ENCODE data around the gene ELAC2. TPM values are rescaled to one million over a fixed set of nuclear protein-coding genes. Genes with fewer than 3 reads are reported as not detected.

The ELAC2 gene
- total RNA-seq, 1 donor from 2014 or later: 54.5 TPM

GRCh38 chr17:13016881-13017654, 759 bp downstream of the ELAC2 start:
- DNase-seq (ENCODE audit: low spot score): no peak

GRCh38 chr17:13014801-13015200, 3.0 kb downstream of the ELAC2 start:
- no peak for DNase-seq (ENCODE audit: low spot score)

GRCh38 chr17:13010959-13011358, 6.9 kb downstream of the ELAC2 start:
- DNase-seq (ENCODE audit: low spot score): no peak

DNA sequence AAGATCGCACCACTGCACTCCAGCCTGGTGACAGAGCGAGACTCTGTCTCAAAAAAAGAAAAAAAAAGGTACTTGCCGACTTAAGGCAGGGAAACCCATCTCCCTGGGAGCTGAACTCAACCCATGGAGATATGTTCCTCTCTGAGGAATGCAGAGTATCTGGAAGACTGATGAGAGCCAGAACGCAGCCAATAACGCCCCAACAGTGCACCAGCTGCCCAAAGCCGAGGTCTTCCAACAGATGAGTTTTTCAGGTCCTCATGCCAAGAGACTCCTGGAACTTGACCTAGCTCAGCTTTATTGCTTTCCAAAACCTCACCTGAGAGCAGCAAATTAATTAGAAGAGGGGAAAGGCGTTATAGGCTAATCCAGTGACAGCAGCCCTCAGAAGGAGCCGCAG, 9.4 kb downstream of the ELAC2 start:
- DNase-seq (ENCODE audit: low spot score): no peak

- DNase-seq (ENCODE audit: low spot score): no peak
Measured at GRCh38 chr17:13005530-13005929, 12.3 kb downstream of the ELAC2 start.

DNA sequence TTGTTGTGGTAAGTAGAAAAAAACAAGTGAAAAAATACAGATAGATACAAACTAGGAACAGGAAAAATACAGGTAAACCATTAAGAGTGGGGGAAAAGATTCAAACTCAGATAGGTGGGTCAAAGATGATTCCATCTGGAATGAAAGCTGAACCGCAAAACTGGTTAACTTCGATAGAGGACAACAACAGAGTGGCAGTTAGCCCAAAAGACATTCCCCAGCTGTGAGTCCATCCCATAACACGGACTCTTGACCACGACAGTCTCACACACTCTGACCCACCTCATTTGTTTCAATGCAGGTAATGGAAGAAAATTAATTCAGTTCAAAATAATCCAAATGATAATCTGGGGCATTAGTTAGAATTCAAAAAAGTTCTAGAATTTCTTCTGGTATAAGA, 13.5 kb downstream of the ELAC2 start:
- no peak for DNase-seq (ENCODE audit: low spot score)

DNA sequence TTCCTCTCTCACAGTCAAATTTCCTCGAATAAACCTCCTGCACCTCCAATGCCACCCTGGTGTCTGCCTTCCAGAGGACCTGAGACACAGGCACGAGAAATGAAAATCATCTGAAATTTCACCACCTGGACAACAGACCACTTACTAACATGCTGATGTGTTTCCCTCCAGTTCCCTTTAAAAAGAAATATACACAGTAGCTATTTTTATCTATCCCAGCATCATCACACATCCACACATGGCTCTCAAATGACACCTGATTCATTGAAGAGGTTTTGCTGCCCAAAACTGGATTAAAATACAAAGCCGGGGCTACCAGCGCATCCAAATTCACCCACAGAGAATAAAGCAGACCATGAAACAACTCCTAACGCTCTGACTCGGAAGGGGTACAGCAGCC, 13.9 kb downstream of the ELAC2 start:
- no peak for DNase-seq (ENCODE audit: low spot score)

DNA sequence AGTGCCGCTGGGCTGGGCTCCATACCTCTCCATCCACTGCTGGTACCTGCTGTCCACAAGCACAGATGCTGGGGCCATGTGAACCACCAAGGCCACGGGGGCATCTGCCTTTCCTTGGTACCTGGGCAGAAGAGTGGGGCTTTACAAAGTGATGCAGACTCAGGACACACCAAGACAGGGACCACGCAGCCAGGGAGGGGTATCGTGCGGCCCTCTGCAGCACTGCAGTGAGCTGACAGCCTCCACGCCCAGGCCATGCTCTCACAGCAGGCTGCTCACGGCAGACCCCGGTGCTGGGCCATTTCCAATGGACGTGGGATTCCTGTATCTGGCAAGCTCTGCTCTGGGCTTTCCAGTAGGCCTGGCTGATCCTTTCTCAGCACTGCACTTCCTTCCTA, 14.4 kb downstream of the ELAC2 start:
- DNase-seq (ENCODE audit: low spot score): no peak

DNA sequence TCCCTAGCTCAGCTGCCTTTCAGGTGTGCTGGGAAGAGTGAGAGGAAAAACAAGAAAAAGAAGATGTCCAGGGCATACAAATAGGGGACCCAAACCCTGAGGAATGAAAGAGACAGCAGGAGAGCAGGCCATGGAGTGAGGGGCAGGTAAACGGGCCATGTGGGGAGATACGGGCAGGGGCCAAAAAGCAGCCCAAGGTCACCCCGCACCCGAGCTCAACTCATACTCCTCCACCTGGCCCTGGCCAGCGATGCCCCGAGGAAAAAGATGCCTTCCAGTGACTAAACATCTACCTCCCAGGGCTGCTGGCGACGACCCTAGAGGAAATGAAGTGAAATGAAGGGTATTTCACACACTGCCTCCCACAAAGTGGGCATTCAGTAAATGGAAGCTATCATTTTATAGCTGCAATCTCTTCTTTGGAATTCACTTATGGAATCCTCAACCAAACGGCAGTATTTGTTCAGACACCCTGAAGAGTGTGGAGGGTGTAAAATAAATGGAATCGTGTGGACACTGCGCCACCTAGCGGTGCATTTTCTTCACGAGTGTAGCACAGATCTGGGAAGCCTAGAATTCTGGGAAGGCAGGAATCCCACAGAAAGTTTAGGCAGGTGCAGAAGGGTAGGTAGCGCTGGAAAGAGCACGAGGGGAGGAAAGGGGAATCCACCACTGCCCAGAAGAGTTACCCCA, 14.9 kb downstream of the ELAC2 start:
- peak; percentile 77 for DNase-seq (ENCODE audit: low spot score)

DNA sequence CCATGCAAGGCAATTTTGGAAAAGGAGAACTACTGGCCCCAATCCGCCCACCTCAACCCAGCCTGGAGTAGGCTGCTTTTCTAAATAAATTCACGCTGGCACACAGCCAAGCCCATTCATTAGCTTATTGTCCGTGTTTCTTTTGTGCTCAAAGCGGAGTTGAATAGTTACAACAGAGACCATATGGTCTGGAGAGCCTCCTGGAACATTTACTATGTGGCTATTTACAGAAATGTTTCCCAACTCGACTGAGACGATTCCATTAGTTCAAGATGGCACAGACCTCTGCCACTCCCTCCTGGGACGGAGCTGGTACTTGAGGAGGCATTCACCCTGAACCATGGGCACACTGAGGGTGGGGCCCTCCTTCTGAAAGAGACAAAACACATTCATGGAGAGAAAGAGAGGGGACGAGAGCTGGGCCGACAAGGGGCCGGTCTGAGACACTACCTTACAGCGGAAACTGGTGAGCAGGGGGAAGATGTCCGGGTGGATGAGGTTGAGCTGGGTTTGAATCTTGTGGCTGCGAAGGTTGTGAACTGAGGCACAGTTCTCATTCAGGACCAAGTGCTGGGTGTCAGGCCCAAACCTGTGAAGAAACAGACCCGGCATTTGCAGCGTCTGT, 15.7 kb downstream of the ELAC2 start:
- DNase-seq (ENCODE audit: low spot score): no peak

DNA sequence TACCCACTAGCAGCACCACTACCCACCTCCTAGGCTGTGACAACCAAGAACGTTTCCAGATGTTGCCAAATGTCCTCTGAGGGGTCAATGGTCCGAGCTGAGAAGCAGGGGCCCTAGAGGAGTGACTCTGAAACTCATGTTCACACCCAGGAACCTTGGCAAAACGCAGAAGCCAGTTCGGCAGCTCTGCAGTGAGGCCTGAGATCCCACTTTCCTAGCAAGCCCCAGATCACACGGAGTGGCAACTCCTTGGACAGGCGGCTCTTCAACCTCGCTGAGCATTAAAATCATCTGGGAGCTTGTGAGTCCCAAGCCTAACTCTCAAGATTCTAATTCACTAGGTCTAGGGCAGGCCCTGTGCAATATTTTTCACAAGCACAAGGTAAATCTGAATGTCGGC, 17.3 kb downstream of the ELAC2 start:
- DNase-seq (ENCODE audit: low spot score): no peak

GRCh38 chr17:12998874-12999273, 19.0 kb downstream of the ELAC2 start:
- no peak for DNase-seq (ENCODE audit: low spot score)

DNA sequence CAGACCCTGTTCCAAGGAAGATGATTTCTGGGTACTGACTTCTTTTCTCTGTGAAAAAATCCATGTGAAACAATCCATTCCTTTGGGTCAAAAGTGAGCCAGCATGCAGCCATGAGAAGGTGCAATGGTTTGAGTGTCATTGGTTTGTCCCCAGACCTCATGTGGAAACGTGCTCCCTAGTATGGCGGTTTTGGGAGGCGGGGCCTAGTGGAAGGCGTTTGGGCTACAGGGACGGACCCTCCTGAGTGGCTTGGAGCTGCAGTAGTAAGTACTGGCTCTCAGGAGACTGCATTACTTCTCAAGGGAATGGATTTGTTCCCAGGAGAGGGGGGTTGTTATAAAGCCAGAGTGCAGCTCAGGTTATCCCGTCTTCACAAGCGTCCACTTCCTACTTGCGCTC, 19.4 kb downstream of the ELAC2 start:
- DNase-seq (ENCODE audit: low spot score): no peak

DNA sequence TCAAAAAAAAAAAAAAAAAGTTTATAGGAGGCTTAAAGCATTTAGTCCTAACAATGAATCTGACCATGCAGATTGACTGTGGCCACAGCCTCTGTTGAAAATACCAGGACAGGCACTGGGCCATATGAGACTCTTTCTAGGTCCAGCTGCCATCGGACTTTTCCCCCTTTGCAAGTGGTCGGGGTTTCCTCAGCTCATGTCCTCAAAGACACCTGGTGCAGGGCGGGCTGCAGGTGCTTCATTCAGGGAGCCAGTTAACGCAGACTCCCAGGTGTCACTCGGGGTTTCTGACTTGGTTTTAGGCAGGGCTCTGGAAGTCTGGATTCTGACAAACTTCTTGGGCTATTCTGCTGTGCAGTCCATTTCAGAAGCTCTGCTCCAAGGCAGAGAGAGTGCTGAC, 20.9 kb downstream of the ELAC2 start:
- no peak for DNase-seq (ENCODE audit: low spot score)

DNA sequence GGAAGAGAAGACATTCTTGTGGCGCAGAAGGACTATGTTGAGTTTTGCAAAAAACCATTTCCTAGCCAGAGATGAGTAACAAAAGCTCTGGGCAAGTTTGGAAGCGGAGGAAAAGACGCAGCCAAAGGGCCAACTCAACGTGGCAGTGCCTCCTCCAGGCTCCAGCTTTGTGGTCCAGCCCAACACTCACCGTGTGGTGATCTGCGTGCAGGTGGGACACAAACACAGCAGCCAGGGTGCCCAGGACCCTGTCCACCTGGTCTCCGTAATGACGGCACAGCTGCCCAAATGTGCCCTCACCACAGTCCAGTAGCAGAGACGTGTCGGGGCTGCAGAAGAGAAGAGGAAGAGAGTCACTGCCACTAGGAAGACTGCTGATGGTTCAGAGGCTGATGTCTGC, 21.5 kb downstream of the ELAC2 start:
- no peak for DNase-seq (ENCODE audit: low spot score)

DNA sequence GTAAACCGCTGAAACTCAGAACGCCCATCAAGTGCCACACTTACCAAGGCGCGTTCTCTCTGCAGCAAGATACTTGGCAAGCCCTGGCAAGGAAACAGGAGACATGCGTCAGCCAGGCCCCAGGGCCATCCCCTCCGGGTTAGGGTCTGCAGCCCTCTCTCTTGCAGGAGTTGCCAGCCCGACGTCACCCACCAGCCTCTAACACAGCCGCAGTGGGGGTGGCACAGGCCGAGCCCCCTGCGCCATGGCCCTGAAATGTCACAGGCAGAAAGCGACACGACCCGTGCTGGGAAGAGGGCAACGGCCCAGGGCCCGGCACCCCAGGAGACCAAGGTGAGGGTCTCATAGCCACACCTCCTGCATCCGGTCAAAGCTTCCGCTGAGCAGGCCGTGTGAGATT, 21.9 kb downstream of the ELAC2 start:
- DNase-seq (ENCODE audit: low spot score): no peak

DNA sequence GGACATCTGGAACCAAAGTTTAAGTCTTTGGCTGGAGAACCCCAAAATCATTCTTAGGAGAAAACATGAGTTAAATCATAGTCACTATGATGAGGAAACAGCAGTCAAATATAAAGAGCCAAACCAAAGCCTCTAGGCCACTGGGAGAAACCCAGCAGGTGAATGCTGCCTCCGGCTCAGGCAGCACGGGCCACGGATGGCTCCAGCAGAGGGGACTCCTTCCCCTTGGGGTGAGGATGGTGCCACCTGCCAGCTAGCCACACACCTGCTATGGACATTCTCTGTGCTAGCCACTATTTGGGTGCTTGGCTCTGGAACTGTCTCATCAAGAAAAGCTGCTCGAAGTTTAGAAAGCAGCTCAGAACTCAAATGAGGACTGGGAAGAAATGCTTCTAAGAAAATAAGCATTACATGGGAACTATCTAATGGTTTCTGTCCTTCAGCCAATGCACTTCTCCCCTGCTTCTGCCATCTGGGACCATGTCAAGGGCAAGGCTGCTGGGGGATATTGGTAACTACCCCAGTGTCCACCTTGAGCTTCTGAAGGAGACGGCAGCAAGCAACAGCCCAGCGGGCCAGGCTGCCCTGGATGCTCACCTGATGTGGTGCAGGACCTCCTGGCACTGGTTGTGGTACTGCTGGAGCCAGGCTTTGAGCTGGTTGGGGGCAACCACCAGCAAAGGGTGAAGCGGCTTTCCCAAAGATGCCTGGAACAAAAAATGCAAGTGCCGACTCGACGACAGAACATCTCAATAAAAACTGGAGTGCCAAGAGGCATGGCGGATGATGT, 22.5 kb downstream of the ELAC2 start:
- DNase-seq (ENCODE audit: low spot score): no peak

- no peak for DNase-seq (ENCODE audit: low spot score)
Measured at GRCh38 chr17:12994341-12995074, 23.3 kb downstream of the ELAC2 start.

- DNase-seq (ENCODE audit: low spot score): no peak
Measured at GRCh38 chr17:12993631-12994030, 24.2 kb downstream of the ELAC2 start.

GRCh38 chr17:12992676-12993075, 25.2 kb downstream of the ELAC2 start:
- DNase-seq (ENCODE audit: low spot score): no peak

DNA sequence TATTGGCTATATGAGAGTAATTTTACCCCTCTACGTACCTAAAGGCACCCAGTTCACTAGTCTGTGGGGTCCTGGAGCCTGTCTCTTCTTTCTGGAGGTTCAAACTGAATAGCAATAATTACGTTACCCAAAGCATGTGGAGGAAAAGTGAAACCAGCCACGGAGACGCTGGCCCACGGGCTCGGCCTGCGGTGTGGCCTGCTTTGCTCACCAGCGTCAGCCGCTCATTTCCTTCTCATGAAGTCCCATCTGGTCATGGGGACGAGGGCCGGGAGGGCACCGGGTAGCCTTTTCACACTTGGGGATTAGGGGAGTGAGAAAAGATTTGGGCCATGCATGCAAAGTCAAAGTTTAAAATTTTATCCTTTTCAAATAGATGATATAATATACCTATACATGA, 26.9 kb downstream of the ELAC2 start:
- DNase-seq (ENCODE audit: low spot score): no peak

All from mucosa of gallbladder (tissue), 1 donor.